Fibroblast of lung (primary cell): ENCODE data around the gene MISP. TPM values are rescaled to one million over a fixed set of nuclear protein-coding genes. Genes with fewer than 3 reads are reported as not detected.
A peak's percentile ranks its signal among the peaks of the same experiment; 100 is the strongest.

Experiments
- DNase-seq, 2 donors: peaks; one replicate each; pipeline versions ENCODE4 v3.0.0 to v3.0.0-alpha.2; 2010; ENCODE audit warnings: low read depth in 2 of 2
- H2AFZ ChIP-seq: 2 replicates; pipeline ENCODE4 v1.5.1; 2012; ENCODE audit warnings: low read length, control low read depth, inconsistent platforms
- H3K27ac ChIP-seq: 2 replicates; pipeline ENCODE4 v1.5.1; 2011; ENCODE audit warnings: low read length, control low read depth; ENCODE audit not compliant: insufficient read depth
- H3K27me3 ChIP-seq: 2 replicates; pipeline ENCODE4 v1.5.1; 2011; ENCODE audit warnings: mild to moderate bottlenecking, low read length; ENCODE audit not compliant: control insufficient read depth, insufficient read depth
- H3K36me3 ChIP-seq: 2 replicates; pipeline ENCODE4 v1.5.1; 2011; ENCODE audit warnings: low read length; ENCODE audit not compliant: control insufficient read depth, insufficient read depth
- H3K4me1 ChIP-seq: 2 replicates; pipeline ENCODE4 v1.5.1; 2011; ENCODE audit warnings: low read length; ENCODE audit not compliant: control insufficient read depth, insufficient read depth; ENCODE audit errors: extremely low read depth
- H3K4me2 ChIP-seq: 2 replicates; pipeline ENCODE4 v1.5.1; 2011; ENCODE audit warnings: low read length, control low read depth; ENCODE audit not compliant: insufficient read depth; ENCODE audit errors: extremely low read depth
- H3K4me3 ChIP-seq, 4 experiments: fragments of 200-600 bp in 1 of 4; sonication (generic) in 1 of 4; replicated peaks in 1 of 4; 2 replicates each; pipeline ENCODE4 v1.5.1; 2011 to 2016; ENCODE audit warnings: low read length in 4 of 4, low read depth in 3 of 4, mild to moderate bottlenecking in 3 of 4, control low read depth in 2 of 4, inconsistent platforms in 1 of 4, mixed read lengths in 1 of 4; ENCODE audit not compliant: insufficient read depth in 1 of 4; ENCODE audit errors: control extremely low read depth in 1 of 4
- H3K79me2 ChIP-seq: 2 replicates; pipeline ENCODE4 v1.5.1; 2012; ENCODE audit warnings: mild to moderate bottlenecking, low read length, inconsistent platforms; ENCODE audit not compliant: control insufficient read depth, insufficient read depth
- H3K9ac ChIP-seq: 2 replicates; pipeline ENCODE4 v1.5.1; 2011; ENCODE audit warnings: mild to moderate bottlenecking, low read length, control low read depth; ENCODE audit not compliant: insufficient read depth
- H3K9me3 ChIP-seq: 2 replicates; pipeline ENCODE4 v1.5.1; 2012; ENCODE audit warnings: low read depth, low read length; ENCODE audit not compliant: control insufficient read depth, insufficient read depth
- H4K20me1 ChIP-seq: 2 replicates; pipeline ENCODE4 v1.5.1; 2011; ENCODE audit warnings: low read length; ENCODE audit not compliant: control insufficient read depth, insufficient read depth; ENCODE audit errors: extremely low read depth
- CTCF ChIP-seq, 2 donors: IDR thresholded peaks in 1 of 2; conservative IDR thresholded peaks in 1 of 2; 1 replicate in 1 of 2; 2 replicates in 1 of 2; pipeline ENCODE4 v1.5.1; 2011 to 2012; ENCODE audit warnings: low read length in 2 of 2, control low read depth in 1 of 2, inconsistent platforms in 1 of 2, low read depth in 1 of 2, mild to moderate bottlenecking in 1 of 2
- EZH2 ChIP-seq: IDR thresholded peaks from 2 replicates; pipeline ENCODE4 v1.5.1; 2012; ENCODE audit warnings: low read length, control low read depth, mild to moderate bottlenecking; ENCODE audit errors: missing control alignments
- polyA plus RNA-seq, 2 donors: library from polyadenylated mRNA; depleted of rRNA in 1 of 2; stranded (reverse) in 1 of 2; unstranded in 1 of 2; fragments of >200 nt; gene quantifications; 2 replicates each; pipeline ENCODE4 v1.2.1, GENCODE V29; 2011 to 2012; ENCODE audit warnings: missing spikeins in 1 of 2
- total RNA-seq: library from RNA; depleted of rRNA; stranded (reverse); fragments of >200 nt; gene quantifications from 2 replicates; pipeline ENCODE4 v1.2.1, GENCODE V29; 2014

MISP gene
- total and polyA plus RNA-seq, 2 donors (not counting 1 experiment from before 2014, with no cell fraction given): not detected

- Histone ChIP-seq H3K4me1 (peaks cover 24% of the 10 kb centered on the region), H3K36me3 (peaks cover 14% of the 10 kb centered on the region), H4K20me1 (peaks cover 10% of the 10 kb centered on the region), H3K27ac (peak within 1 kb of the TSS; percentile 86), H3K9me3 (no peaks in the 10 kb centered on the region), H3K4me2 (peak within 1 kb of the TSS; percentile 90), H3K9ac (peak within 1 kb of the TSS; percentile 79), H3K4me3 (peak within 1 kb of the TSS; percentile 71 to 96 (median 88)), H2AFZ (peak within 1 kb of the TSS; percentile 62), H3K27me3 (no peaks in the 10 kb centered on the region), H3K79me2 (peaks cover 41% of the 10 kb centered on the region)
- peak; percentile 100 for DNase-seq
- no peak for TF ChIP-seq EZH2
- TF ChIP-seq CTCF (conservative IDR thresholded peaks at IDR 0.05 in 1 of 2, IDR thresholded peaks at IDR 0.05 in 1 of 2; ENCODE audit: low read depth in 1 of 2, low read length in 2 of 2): no peak
These were observed 46.0 kb downstream of the MISP start, which contains the start of gene PTBP1 for GRCh38 chr19:796692-797527. TSS of gene PTBP1 (plus strand) at chr19:797452. CDS start at chr19:797498, 46 bp downstream.

- Histone ChIP-seq H3K4me2 (peak overlapping the region; percentile 90), H2AFZ (no peak overlapping the region)
These were observed 46.9 kb downstream of the MISP start for GRCh38 chr19:797528-798414.

More at GRCh38 chr19:797528-798414, 46.9 kb downstream of the MISP start:
- H3K27ac ChIP-seq: peak overlapping the region; percentile 86
- peak overlapping the region; percentile 79 for H3K9ac ChIP-seq
- H3K27me3 ChIP-seq: no peaks in the 10 kb centered on the region
- no peaks in the 10 kb centered on the region for H3K9me3 ChIP-seq
- peak; percentile 85 to 90 for DNase-seq
- peaks cover 49% of the 10 kb centered on the region for H3K79me2 ChIP-seq
- peaks cover 11% of the 10 kb centered on the region for H4K20me1 ChIP-seq
- H3K4me1 ChIP-seq: peaks cover 24% of the 10 kb centered on the region
- TF ChIP-seq CTCF (conservative IDR thresholded peaks at IDR 0.05 in 1 of 2, IDR thresholded peaks at IDR 0.05 in 1 of 2; ENCODE audit: low read depth in 1 of 2, low read length in 2 of 2) (no peak), EZH2 (no peak)
- peaks cover 14% of the 10 kb centered on the region for H3K36me3 ChIP-seq
- H3K4me3 ChIP-seq: peak overlapping the region; percentile 71 to 96 (median 88)
